GM12892 (cell line): ENCODE measurements around the gene SEMG2.

Experiments used
- POLR2A ChIP-seq: IDR thresholded peaks from 2 replicates; pipeline ENCODE4 v1.6.1; 2011; ENCODE audit warnings: low read depth, low read length, control low read depth
- POLR2AphosphoS5 ChIP-seq: IDR thresholded peaks from 2 replicates; pipeline ENCODE4 v1.6.1; 2011; ENCODE audit warnings: low read depth, low read length, control low read depth
- TAF1 ChIP-seq: IDR thresholded peaks from 2 replicates; pipeline ENCODE4 v1.6.1; 2011; ENCODE audit warnings: low read depth, mild to moderate bottlenecking, control low read depth, low read length, borderline replicate concordance

- no peak for TF ChIP-seq POLR2A
- TF ChIP-seq POLR2AphosphoS5 = no peak
- no peak for TF ChIP-seq TAF1
Measured at GRCh38 chr20:45191926-45192325, 29.2 kb upstream of the SEMG2 start.
